Measurements from ENCODE around the gene NR2F2.

Gene NR2F2

DNA sequence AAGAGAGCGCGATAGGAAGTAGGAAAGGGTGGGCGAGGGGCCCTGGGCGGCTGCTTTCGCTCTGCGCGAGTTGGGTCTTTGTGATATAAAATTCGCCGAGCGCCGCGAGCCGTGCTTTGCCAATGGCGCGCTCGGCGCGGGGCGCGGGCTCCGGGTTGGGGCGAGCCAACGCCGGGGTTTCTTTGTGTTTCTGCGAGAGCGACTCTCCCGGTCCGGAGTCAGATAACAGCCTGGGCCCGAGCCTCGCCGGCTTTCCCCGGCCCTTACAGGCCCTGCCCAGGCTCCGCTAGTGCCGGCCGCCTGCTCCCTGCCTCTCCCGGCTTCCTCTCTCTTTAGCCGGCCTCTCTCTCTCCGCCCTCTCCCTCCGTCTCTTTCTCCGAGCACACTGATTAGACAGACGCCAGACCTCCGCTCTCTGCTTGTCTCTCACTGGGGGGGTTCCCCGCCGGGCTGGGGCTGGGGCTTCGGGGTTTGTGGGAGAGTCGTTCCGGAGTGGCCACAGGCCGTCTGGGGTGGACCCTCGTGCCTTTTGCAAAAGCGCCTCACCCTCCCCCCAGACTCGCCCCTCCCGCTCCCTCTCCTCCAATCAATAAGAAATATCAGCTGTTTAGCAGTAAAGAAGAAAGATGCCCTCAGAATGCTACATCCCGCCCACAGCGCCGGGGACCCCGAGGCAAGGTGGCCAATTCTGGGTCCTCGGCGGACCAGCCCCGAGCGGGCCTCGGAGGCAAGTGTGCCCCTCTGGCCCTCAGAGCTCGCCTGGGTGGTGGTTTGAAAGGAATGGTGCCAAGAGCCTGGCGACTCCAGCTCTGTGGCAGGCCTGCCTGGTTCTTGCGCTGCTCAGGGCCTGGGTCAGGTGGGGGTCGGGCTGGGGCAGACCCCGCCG lies 2.9 kb downstream of the NR2F2 start:
- TF ChIP-seq, protein P1, sequence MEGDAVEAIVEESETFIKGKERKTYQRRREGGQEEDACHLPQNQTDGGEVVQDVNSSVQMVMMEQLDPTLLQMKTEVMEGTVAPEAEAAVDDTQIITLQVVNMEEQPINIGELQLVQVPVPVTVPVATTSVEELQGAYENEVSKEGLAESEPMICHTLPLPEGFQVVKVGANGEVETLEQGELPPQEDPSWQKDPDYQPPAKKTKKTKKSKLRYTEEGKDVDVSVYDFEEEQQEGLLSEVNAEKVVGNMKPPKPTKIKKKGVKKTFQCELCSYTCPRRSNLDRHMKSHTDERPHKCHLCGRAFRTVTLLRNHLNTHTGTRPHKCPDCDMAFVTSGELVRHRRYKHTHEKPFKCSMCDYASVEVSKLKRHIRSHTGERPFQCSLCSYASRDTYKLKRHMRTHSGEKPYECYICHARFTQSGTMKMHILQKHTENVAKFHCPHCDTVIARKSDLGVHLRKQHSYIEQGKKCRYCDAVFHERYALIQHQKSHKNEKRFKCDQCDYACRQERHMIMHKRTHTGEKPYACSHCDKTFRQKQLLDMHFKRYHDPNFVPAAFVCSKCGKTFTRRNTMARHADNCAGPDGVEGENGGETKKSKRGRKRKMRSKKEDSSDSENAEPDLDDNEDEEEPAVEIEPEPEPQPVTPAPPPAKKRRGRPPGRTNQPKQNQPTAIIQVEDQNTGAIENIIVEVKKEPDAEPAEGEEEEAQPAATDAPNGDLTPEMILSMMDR (IDR thresholded peaks at IDR 0.05; ENCODE audit: insufficient read depth, missing control alignments): no peak
- DNase-seq (ENCODE audit: insufficient read length, low spot score): no peak
- no peak for FAIRE-seq

DNA sequence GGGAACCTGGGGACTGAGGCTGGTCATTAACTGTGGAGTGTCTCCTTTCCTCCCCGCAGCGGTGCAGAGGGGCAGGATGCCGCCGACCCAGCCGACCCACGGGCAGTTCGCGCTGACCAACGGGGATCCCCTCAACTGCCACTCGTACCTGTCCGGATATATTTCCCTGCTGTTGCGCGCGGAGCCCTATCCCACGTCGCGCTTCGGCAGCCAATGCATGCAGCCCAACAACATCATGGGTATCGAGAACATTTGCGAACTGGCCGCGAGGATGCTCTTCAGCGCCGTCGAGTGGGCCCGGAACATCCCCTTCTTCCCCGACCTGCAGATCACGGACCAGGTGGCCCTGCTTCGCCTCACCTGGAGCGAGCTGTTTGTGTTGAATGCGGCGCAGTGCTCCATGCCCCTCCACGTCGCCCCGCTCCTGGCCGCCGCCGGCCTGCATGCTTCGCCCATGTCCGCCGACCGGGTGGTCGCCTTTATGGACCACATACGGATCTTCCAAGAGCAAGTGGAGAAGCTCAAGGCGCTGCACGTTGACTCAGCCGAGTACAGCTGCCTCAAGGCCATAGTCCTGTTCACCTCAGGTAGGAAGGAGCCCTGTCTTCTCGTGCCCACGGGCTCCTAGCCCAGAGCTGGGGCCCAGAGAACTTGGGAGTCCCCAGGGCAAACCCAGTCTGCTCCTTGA lies 3.7 kb downstream of the NR2F2 start:
- DNase-seq (ENCODE audit: insufficient read length, low spot score): no peak

DNA sequence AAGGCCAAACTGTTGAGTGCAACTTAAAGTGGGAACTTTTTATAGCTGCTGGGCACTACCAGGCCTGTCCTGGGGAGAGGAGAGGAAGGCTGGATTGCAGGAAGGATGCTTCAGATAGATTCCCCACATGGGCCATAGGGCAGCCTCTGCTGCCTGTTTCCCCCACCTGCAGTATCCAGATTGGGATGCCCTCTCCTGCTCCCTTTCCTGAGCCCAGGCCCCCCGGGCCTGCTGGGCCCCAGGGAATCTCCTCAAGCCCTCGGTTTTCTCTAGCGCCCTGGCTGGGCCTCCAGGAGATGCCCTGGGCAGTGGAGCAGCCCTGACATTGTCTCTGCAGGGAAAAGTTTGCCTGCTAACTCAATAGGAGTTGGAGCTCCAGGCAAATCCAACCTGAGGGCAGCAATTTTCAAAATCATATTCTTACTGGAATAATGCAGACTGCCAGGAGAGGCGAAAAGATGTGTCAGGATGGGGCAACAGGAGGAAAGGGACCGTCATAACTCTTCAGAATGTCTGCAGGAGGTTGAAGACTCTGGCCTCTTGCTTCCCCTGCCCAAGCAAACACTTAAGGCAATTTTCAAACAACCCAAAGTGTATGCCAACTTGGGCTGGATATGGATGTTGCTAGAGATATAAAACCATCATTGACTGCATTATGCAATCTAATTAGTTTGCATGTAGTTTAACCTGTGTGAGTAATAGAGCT lies 4.4 kb downstream of the NR2F2 start:
- TF ChIP-seq, protein P1 (IDR thresholded peaks at IDR 0.05; ENCODE audit: insufficient read depth, missing control alignments): no peak
- no peak for DNase-seq (ENCODE audit: insufficient read length, low spot score)

More for the DNA sequence above, 3.7 kb downstream of the NR2F2 start:
- FAIRE-seq: no peak
- TF ChIP-seq, protein P1 (IDR thresholded peaks at IDR 0.05; ENCODE audit: insufficient read depth, missing control alignments): no peak

DNA sequence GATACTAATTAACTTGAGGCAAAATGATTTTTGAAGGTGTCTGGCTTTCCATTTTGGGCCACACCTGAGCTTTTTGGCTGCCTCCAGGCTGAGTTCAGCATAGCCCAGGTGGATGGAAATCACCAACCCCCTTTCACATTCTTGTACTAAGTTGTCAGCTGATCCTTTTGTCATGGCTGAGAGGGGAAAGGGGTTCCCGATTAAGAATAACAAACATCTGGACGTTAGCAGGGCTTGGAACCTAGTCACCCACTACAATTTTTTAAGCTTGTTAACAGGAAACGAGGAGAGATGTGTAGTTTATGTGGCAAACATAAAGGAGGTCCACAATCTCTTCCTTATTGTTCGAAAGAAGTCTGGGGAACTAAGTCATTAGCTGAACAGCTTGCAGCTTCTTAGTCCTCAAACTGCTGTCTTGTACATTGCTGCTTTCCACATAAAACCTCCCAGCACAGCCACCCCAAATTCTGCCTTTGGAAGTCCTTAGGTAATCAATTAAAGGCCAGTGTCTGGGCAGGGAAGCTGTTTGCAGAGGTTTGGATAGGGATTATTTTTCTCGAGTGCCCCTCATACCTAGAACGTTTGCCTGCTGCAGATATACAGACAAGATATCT lies 5.0 kb downstream of the NR2F2 start:
- DNase-seq (ENCODE audit: insufficient read length, low spot score) (no peak), FAIRE-seq (no peak)
- TF ChIP-seq, protein P1 (IDR thresholded peaks at IDR 0.05; ENCODE audit: insufficient read depth, missing control alignments): no peak

More for the DNA sequence above, 4.4 kb downstream of the NR2F2 start:
- no peak for FAIRE-seq

DNA sequence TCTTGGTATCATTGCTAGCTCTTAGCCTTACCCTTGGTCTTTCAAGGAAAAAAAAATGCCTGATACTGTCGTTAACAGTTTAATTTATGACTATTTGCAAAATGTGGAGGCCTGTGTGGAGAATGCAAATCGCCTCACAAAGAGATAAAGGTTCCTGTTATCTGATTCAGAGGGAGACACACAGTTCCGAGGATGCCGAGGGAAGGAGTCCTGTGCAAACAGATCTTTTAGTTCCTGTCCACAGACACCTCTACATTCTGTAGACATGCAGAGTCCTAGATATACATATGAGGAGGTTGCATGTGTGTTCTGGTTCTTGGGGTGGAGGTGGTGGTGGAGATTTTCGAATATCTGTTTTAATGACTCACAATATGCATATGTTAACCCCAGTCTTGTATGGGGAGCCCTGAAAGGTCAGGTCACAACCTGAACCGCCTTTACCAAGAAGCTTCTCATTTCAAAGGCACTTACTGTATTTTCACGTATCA lies 5.7 kb downstream of the NR2F2 start:
- DNase-seq (ENCODE audit: insufficient read length, low spot score) (no peak), FAIRE-seq (no peak)

More for the DNA sequence above, 5.7 kb downstream of the NR2F2 start:
- TF ChIP-seq, protein P1 (IDR thresholded peaks at IDR 0.05; ENCODE audit: insufficient read depth, missing control alignments): no peak

Measured in D721Med (cell line).